Progenitor cell of endocrine pancreas (in vitro differentiated cells): ENCODE results near the gene ELOB. TPM values are rescaled to one million over a fixed set of nuclear protein-coding genes. Genes with fewer than 3 reads are reported as not detected.

Source experiments
- DNase-seq: peaks from one replicate; pipeline ENCODE4 v3.0.0; 2021; ENCODE audit warnings: low spot score; ENCODE audit not compliant: unreplicated experiment
- H3K27ac Mint-ChIP-seq: 2 replicates; pipeline ENCODE4 v1.8.0; 2021; ENCODE audit warnings: mild to moderate bottlenecking, moderate library complexity, mixed read lengths
- H3K27me3 Mint-ChIP-seq: 2 replicates; pipeline ENCODE4 v1.8.0; 2021; ENCODE audit warnings: mixed read lengths
- H3K36me3 Mint-ChIP-seq: 2 replicates; pipeline ENCODE4 v1.8.0; 2022; ENCODE audit warnings: mixed read lengths; ENCODE audit not compliant: insufficient read depth
- H3K4me1 Mint-ChIP-seq: 2 replicates; pipeline ENCODE4 v1.8.0; 2021; ENCODE audit warnings: low read depth, mixed read lengths
- H3K4me3 Mint-ChIP-seq: 2 replicates; pipeline ENCODE4 v1.8.0; 2021; ENCODE audit warnings: low read depth, mild to moderate bottlenecking, moderate library complexity, mixed read lengths
- H3K9me3 Mint-ChIP-seq: 2 replicates; pipeline ENCODE4 v1.8.0; 2021; ENCODE audit warnings: low read depth, mixed read lengths
- total RNA-seq: library from RNA; stranded (reverse); gene quantifications from 2 replicates; pipeline ENCODE4 v1.2.1, GENCODE V29; 2021
- TF ChIP-seq, protein P1 (sequence below): fragments of 200-600 bp; sonication (generic); IDR thresholded peaks from one replicate; pipeline ENCODE4 v1.5.0; 2021; ENCODE audit warnings: antibody characterized with exemption, mild to moderate bottlenecking; ENCODE audit not compliant: unreplicated experiment

Gene ELOB
- total RNA-seq, 1 donor from 2014 or later = 201 TPM

DNA sequence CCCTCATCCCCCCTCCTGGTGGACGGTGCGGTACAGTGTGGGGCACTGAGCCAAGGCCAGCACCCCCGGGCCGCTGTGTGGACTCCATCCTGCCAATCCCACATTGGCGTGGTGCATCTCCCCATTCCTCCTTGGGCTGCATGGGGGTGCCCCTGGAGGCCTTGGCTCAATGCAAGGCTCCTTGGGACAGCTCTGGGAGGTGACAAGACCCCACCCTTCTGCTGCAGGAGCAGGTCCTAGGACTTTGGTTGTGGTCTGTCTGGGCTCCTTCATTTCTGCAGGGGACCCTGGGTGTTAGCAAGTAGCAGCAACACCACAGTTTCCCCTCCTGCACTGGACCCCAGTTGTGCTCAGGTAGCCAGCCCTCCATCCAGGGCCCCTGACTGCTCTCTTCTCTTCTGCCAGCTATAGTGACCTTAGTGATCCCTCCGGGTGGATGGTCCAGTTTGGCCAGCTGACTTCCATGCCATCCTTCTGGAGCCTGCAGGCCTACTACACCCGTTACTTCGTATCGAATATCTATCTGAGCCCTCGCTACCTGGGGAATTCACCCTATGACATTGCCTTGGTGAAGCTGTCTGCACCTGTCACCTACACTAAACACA is 41.3 kb upstream of the ELOB start:
- DNase-seq = no peak
- Mint-ChIP-seq H3K27me3 (peaks cover 4% of the 10 kb centered on the region), H3K27ac (no peak overlapping the region), H3K9me3 (no peaks in the 10 kb centered on the region), H3K4me1 (no peaks in the 10 kb centered on the region), H3K36me3 (no peaks in the 10 kb centered on the region), H3K4me3 (no peak overlapping the region)
- TF ChIP-seq, protein P1, sequence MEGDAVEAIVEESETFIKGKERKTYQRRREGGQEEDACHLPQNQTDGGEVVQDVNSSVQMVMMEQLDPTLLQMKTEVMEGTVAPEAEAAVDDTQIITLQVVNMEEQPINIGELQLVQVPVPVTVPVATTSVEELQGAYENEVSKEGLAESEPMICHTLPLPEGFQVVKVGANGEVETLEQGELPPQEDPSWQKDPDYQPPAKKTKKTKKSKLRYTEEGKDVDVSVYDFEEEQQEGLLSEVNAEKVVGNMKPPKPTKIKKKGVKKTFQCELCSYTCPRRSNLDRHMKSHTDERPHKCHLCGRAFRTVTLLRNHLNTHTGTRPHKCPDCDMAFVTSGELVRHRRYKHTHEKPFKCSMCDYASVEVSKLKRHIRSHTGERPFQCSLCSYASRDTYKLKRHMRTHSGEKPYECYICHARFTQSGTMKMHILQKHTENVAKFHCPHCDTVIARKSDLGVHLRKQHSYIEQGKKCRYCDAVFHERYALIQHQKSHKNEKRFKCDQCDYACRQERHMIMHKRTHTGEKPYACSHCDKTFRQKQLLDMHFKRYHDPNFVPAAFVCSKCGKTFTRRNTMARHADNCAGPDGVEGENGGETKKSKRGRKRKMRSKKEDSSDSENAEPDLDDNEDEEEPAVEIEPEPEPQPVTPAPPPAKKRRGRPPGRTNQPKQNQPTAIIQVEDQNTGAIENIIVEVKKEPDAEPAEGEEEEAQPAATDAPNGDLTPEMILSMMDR = no peak

DNA sequence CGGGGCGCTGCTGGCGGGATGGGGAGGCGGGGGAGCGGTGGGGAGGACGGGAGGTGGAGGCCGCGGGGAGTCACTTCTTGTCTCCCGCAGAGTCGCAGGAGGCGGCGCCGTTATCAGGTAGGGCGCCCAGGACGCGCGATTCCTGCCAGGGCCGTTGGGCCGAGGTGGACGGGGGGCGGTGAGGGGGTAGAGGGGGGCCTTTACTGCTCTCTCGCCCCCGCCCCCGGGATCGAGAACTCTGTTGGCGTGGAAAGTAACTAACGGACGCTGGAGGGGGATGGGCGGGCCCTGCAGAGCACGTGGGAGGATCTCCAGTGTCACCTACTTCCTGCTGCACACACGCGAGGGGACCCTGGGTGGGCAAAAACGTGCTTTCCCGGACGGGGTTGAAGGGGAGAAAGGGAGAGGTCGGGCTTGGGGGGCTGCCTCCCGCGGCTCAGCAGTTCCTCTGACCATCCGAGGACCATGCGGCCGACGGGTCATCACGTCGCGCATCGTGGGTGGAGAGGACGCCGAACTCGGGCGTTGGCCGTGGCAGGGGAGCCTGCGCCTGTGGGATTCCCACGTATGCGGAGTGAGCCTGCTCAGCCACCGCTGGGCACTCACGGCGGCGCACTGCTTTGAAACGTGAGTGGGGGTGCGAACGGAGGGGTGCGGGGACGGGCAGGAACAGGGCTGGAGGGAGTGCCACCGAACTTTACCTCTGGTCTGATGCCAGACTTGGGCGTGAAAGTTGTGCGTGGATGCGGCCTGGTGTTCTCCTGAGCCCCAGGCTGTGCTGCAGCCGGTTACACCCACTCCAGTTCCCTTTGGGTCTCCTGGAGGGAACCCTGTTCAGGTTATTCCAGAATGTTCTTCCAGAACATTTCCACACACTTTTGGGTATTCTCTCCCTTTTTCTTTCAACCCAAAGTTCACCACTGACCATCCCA is 40.5 kb upstream of the ELOB start:
- Mint-ChIP-seq H3K4me1 (no peaks in the 10 kb centered on the region), H3K27ac (no peak overlapping the region), H3K4me3 (no peak overlapping the region), H3K27me3 (no peaks in the 10 kb centered on the region), H3K36me3 (no peaks in the 10 kb centered on the region), H3K9me3 (no peaks in the 10 kb centered on the region)
- no peak for DNase-seq
- TF ChIP-seq, protein P1 = no peak

DNA sequence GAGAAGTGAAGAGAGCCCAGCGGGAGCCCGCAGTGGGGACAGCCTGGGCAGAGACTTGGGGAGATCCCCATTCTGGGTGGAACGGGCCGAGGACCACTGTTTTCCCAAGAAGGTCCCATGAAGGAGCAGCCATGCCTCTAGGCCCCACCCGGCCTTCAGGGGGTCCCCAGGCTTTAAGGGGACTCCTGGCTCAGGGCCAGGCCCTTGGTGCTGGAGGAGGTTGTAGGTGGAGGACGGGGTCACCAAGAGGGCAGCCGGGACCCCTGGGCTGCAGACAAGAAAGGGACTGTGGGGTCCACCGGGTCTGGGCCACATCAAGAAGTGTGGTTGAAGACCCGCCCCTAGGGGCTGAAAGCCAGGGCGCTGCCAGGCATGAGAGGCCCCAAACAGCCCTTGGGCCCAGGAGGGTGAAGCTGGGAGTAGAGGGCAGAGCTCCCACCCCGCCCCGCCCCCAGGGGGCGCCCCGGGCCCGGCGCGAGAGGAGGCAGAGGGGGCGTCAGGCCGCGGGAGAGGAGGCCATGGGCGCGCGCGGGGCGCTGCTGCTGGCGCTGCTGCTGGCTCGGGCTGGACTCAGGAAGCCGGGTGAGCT is 39.8 kb upstream of the ELOB start, which contains the start of gene PRSS21:
Gene PRSS21 (plus strand): TSS at position 487 of the 589 bp plus-strand sequence. CDS start 32 bp downstream, at position 519.
- no peak within 1 kb of the TSS for H3K4me3 Mint-ChIP-seq

DNA sequence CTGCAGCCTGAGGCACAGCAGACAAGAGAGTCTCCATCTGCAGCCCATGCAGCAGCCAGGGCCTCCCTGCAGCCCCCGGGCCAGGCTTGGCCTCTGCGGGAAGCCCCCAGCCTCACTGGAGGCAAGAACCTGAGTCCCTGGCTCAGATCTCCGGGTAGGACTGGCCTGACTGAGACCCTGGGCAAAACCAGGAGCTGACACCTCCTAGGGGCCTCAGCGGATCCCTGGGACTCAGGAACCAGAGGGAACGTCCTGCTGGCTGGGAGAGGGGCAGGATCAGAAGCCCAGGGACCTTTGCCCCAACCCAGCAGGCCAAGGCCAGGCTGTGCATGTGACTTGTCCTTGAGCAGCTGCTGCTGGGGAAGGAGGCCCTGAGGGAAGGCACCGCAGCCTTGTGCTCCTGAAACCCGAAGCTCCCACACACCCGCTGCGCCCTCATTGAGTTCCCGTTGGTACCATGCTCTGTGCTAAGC is 38.3 kb upstream of the ELOB start:
- no peaks in the 10 kb centered on the region for H3K36me3 Mint-ChIP-seq
- H3K4me3 Mint-ChIP-seq = no peak overlapping the region
- no peaks in the 10 kb centered on the region for H3K4me1 Mint-ChIP-seq
- DNase-seq = no peak
- H3K27ac Mint-ChIP-seq = no peak overlapping the region
- H3K9me3 Mint-ChIP-seq = no peaks in the 10 kb centered on the region
- peaks cover 11% of the 10 kb centered on the region for H3K27me3 Mint-ChIP-seq
- TF ChIP-seq, protein P1 = no peak

More for the DNA sequence above, 39.8 kb upstream of the ELOB start, which contains the start of gene PRSS21:
- DNase-seq = no peak
- Mint-ChIP-seq H3K27me3 (no peaks in the 10 kb centered on the region), H3K36me3 (no peaks in the 10 kb centered on the region), H3K4me1 (no peaks in the 10 kb centered on the region), H3K9me3 (no peaks in the 10 kb centered on the region), H3K27ac (no peak within 1 kb of the TSS)
- TF ChIP-seq, protein P1 = no peak
